ENCODE results near the gene OR5H1. TPM values are rescaled to one million over a fixed set of nuclear protein-coding genes. Genes with fewer than 3 reads are reported as not detected.
"Not testable (repeated sequence)": the region's sequence is repeated elsewhere in the genome, so short reads cannot be mapped to it uniquely, and the experiment has no call there.

The OR5H1 gene
- total RNA-seq, 2 donors from 2014 or later: not detected

DNA sequence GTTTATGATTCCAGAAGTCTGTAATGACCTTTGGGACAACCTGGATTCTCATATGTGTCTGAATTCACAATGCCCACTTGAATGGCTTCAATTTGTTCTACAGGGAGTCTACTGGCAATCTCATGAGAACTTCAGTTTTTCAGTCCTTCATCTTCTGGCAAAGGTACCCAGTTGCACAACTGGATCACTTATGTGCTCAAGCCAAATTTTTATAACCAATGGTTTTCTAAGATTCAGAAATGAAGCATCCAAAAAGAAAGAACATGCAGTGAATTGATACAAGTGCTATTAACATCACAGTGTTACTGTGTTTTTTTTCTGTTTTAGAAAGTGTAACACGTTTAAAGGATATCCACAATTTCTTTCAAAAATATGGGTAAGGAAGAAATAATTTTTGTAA is 16.7 kb downstream of the OR5H1 start, which contains the start of gene OR5H14:
Gene OR5H14, plus strand, starts transcription at position 301 of the 400 bp plus-strand sequence. CDS start 1,907 bp downstream, outside the sequence.
- no peaks in the 10 kb centered on the region for H3K27me3 ChIP-seq
- no peak for DNase-seq (ENCODE audit: low spot score)
- H3K27ac ChIP-seq: no peak within 1 kb of the TSS
- no peaks in the 10 kb centered on the region for H3K4me1 ChIP-seq
- H3K9me3 ChIP-seq: no peaks in the 10 kb centered on the region
- TF ChIP-seq CTCF (IDR thresholded peaks at IDR 0.05): no peak
- H3K36me3 ChIP-seq: no peaks in the 10 kb centered on the region
- no peak within 1 kb of the TSS for H3K4me3 ChIP-seq

GRCh38 chr3:98148751-98149150 is 18.2 kb downstream of the OR5H1 start:
- Histone ChIP-seq H3K36me3 (no peaks in the 10 kb centered on the region), H3K9me3 (no peaks in the 10 kb centered on the region), H3K4me1 (no peaks in the 10 kb centered on the region), H3K27ac (no peak overlapping the region), H3K27me3 (no peaks in the 10 kb centered on the region), H3K4me3 (no peak overlapping the region)
- no peak for TF ChIP-seq CTCF (IDR thresholded peaks at IDR 0.05)
- no peak for DNase-seq (ENCODE audit: low spot score)

DNA sequence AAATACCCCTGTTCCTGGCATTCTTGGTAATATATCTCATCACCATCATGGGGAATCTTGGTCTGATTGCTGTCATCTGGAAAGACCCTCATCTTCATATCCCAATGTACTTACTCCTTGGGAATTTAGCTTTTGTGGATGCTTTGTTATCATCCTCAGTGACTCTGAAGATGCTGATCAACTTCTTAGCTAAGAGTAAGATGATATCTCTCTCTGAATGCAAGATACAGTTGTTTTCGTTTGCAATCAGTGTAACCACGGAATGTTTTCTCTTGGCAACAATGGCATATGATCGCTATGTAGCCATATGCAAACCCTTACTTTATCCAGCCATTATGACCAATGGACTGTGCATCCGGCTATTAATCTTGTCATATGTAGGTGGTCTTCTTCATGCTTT is 18.9 kb downstream of the OR5H1 start:
- not testable (repeated sequence) for DNase-seq (ENCODE audit: low spot score); H3K4me1 ChIP-seq; H3K27me3 ChIP-seq; H3K9me3 ChIP-seq; H3K36me3 ChIP-seq; H3K27ac ChIP-seq; H3K4me3 ChIP-seq

DNA sequence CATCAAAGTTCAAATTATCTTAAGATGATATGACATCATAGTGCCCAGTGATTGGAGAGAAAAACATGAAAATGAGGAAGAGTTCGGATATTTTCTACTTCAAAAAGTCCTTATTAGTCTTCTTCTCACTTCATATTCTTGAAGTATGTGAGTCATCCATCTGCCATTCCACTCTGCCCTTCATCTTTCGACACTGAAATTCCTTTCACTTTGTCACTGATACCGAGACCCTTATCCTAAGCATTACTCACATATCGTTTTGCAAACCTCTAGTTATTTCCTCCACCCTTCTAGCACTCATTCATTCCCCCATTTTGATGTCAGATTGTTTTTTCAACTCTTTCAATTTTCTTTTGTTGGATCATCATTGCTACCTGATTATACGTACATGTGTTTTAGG is 20.7 kb downstream of the OR5H1 start:
- Histone ChIP-seq H3K27ac (no peak overlapping the region), H3K9me3 (no peaks in the 10 kb centered on the region)

GRCh38 chr3:98166396-98166795 is 35.9 kb downstream of the OR5H1 start, which contains the start of gene OR5H15:
OR5H15 (plus strand) TSS chr3:98166696; CDS start chr3:98168700, 2,004 bp downstream.
- no peaks in the 10 kb centered on the region for H3K36me3 ChIP-seq
- H3K4me3 ChIP-seq: no peak within 1 kb of the TSS
- no peaks in the 10 kb centered on the region for H3K4me1 ChIP-seq
- no peaks in the 10 kb centered on the region for H3K9me3 ChIP-seq
- H3K27me3 ChIP-seq: no peaks in the 10 kb centered on the region
- no peak within 1 kb of the TSS for H3K27ac ChIP-seq
- no peak for TF ChIP-seq CTCF (IDR thresholded peaks at IDR 0.05)
- DNase-seq (ENCODE audit: low spot score): no peak

More for the DNA sequence above, 20.7 kb downstream of the OR5H1 start:
- TF ChIP-seq CTCF (IDR thresholded peaks at IDR 0.05): no peak
- Histone ChIP-seq H3K4me3 (no peak overlapping the region), H3K27me3 (no peaks in the 10 kb centered on the region), H3K4me1 (no peaks in the 10 kb centered on the region), H3K36me3 (no peaks in the 10 kb centered on the region)
- DNase-seq (ENCODE audit: low spot score): no peak

GRCh38 chr3:98171071-98171470 is 40.5 kb downstream of the OR5H1 start:
- H3K27ac ChIP-seq: no peak overlapping the region

More at GRCh38 chr3:98171071-98171470, 40.5 kb downstream of the OR5H1 start:
- TF ChIP-seq CTCF (IDR thresholded peaks at IDR 0.05): no peak
- Histone ChIP-seq H3K27me3 (no peaks in the 10 kb centered on the region), H3K4me1 (no peaks in the 10 kb centered on the region), H3K9me3 (no peaks in the 10 kb centered on the region), H3K4me3 (no peak overlapping the region), H3K36me3 (no peaks in the 10 kb centered on the region)
- DNase-seq (ENCODE audit: low spot score): no peak
